ENCODE data around the gene OR2A2.

- TF ChIP-seq BHLHE40 (IDR thresholded peaks at IDR 0.05; ENCODE audit: borderline replicate concordance) (no peak), L3MBTL2 (conservative IDR thresholded peaks at IDR 0.05) (no peak), FOXA1 (IDR thresholded peaks at IDR 0.05) (no peak), FOXM1 (IDR thresholded peaks at IDR 0.05; ENCODE audit: borderline replicate concordance) (no peak), CTBP1 (IDR thresholded peaks at IDR 0.05; ENCODE audit: borderline replicate concordance) (no peak), SP1 (IDR thresholded peaks at IDR 0.05) (no peak), SUZ12 (IDR thresholded peaks at IDR 0.05) (no peak), FOXK2 (IDR thresholded peaks at IDR 0.05) (no peak), NFRKB (IDR thresholded peaks at IDR 0.05) (no peak), PKNOX1 (IDR thresholded peaks at IDR 0.05) (no peak), ZNF384 (IDR thresholded peaks at IDR 0.05) (no peak), ARNT (IDR thresholded peaks at IDR 0.05) (no peak), TARDBP (IDR thresholded peaks at IDR 0.05) (no peak)
Measured at GRCh38 chr7:144142187-144142586, 32.8 kb downstream of the OR2A2 start.

Measured in HEK293T (cell line).